HCT116 (cell line): ENCODE measurements around the gene VPS33B. TPM values are rescaled to one million over a fixed set of nuclear protein-coding genes. Genes with fewer than 3 reads are reported as not detected.

Source experiments
- ATAC-seq: fragments of 200-7000 bp; cut with Tn5 transposase; 2 replicates; pipeline ENCODE4 v1.9.1; 2020; ENCODE audit warnings: mild to moderate bottlenecking, moderate library complexity
- BruUV-seq: library from RNA; stranded (reverse); fragments of 400-500 nt; replicated peaks from 2 replicates; lab custom pipeline; 2021; lab: Mats Ljungman, UMichigan
- CTCF ChIA-PET: fragments of 300-600 bp; sonication (Branson Sonifier 250); formaldehyde crosslinking; loops from one replicate; lab custom pipeline; 2021; ENCODE audit warnings: antibody characterized with exemption; lab: Charles Lee
- POLR2A ChIA-PET: fragments of 300-600, 350-600 bp; sonication (Branson Sonifier 250); formaldehyde crosslinking; loops from one replicate; lab custom pipeline; 2021; ENCODE audit warnings: antibody characterized with exemption; lab: Charles Lee
- RAD21 ChIA-PET, 2 experiments: fragments of 300-600 bp; sonication (Branson Sonifier 250); formaldehyde crosslinking; loops; one replicate each; lab custom pipeline; 2023; ENCODE audit warnings: low total read pairs in 2 of 2; ENCODE audit not compliant: uncharacterized antibody in 2 of 2, unreplicated experiment in 2 of 2, low non-redundant PET in 1 of 2; lab: Charles Lee
- DNase-seq: peaks from one replicate; pipeline ENCODE4 v3.0.0-alpha.2; 2010; ENCODE audit warnings: low read depth, low spot score
- H2AFZ ChIP-seq: fragments of 200-600 bp; shearing (Covaris generic), sonication (generic); 2 replicates; pipeline ENCODE4 v1.6.1; 2017; ENCODE audit warnings: low read depth, mixed run types, mixed read lengths, antibody characterized with exemption, low read length; ENCODE audit not compliant: poor library complexity, severe bottlenecking
- H3K27ac ChIP-seq: 2 replicates; pipeline ENCODE4 v1.5.1; 2012; ENCODE audit warnings: low read depth, low read length
- H3K27me3 ChIP-seq: fragments of 200-600 bp; sonication (generic); 2 replicates; pipeline ENCODE4 v1.6.1; 2016; ENCODE audit warnings: mixed run types, low read length, mixed read lengths; ENCODE audit not compliant: insufficient read depth
- H3K36me3 ChIP-seq, 2 experiments: fragments of 200-500 bp in 1 of 2; fragments of 200-600 bp in 1 of 2; sonication (Bioruptor generic) in 1 of 2; sonication (generic) in 1 of 2; 2 replicates each; pipeline versions ENCODE4 v1.5.1 to v1.6.1; 2014 to 2016; ENCODE audit warnings: low read length in 2 of 2, inconsistent platforms in 1 of 2, mixed read lengths in 1 of 2, mixed run types in 1 of 2; ENCODE audit not compliant: insufficient read depth in 2 of 2, control insufficient read depth in 1 of 2
- H3K4me1 ChIP-seq, 2 experiments: fragments of 200-600 bp in 1 of 2; sonication (generic) in 1 of 2; 2 replicates each; pipeline versions ENCODE4 v1.5.1 to v1.6.1; 2012 to 2017; ENCODE audit warnings: low read length in 2 of 2, inconsistent platforms in 1 of 2, mild to moderate bottlenecking in 1 of 2, mixed read lengths in 1 of 2, mixed run types in 1 of 2, moderate library complexity in 1 of 2; ENCODE audit not compliant: insufficient read depth in 2 of 2, control insufficient read depth in 1 of 2
- H3K4me2 ChIP-seq: fragments of 200-600 bp; sonication (generic); 2 replicates; pipeline ENCODE4 v1.6.1; 2017; ENCODE audit warnings: mixed run types, low read length, mixed read lengths
- H3K4me3 ChIP-seq, 2 experiments: fragments of 200-600 bp in 1 of 2; sonication (generic) in 1 of 2; replicated peaks in 1 of 2; 2 replicates each; pipeline ENCODE4 v1.5.1; 2011 to 2016; ENCODE audit warnings: low read length in 2 of 2, control low read depth in 1 of 2, low read depth in 1 of 2, mild to moderate bottlenecking in 1 of 2, mixed read lengths in 1 of 2, mixed run types in 1 of 2
- H3K79me2 ChIP-seq: fragments of 200-600 bp; sonication (generic); 2 replicates; pipeline ENCODE4 v1.6.1; 2017; ENCODE audit warnings: mild to moderate bottlenecking, mixed run types, low read length, moderate library complexity, mixed read lengths; ENCODE audit not compliant: insufficient read depth
- H3K9ac ChIP-seq: fragments of 200-600 bp; sonication (generic); 2 replicates; pipeline ENCODE4 v1.6.1; 2016; ENCODE audit warnings: low read length, mixed read lengths
- H3K9me2 ChIP-seq: fragments of 200-600 bp; sonication (generic), shearing (Covaris generic); 2 replicates; pipeline ENCODE4 v1.6.1; 2017; ENCODE audit warnings: mixed run types, mild to moderate bottlenecking, moderate library complexity; ENCODE audit not compliant: insufficient read depth
- H3K9me3 ChIP-seq, 2 experiments: fragments of 200-500 bp in 1 of 2; fragments of 200-600 bp in 1 of 2; sonication (Bioruptor generic) in 1 of 2; sonication (generic) in 1 of 2; 2 replicates each; pipeline ENCODE4 v1.6.1; 2014 to 2017; ENCODE audit warnings: low read length in 2 of 2, mixed read lengths in 2 of 2, inconsistent platforms in 1 of 2, low read depth in 1 of 2, mild to moderate bottlenecking in 1 of 2, mixed run types in 1 of 2, moderate library complexity in 1 of 2; ENCODE audit not compliant: control insufficient read depth in 1 of 2, insufficient read depth in 1 of 2
- H4K20me1 ChIP-seq: fragments of 200-600 bp; sonication (generic), shearing (Covaris generic); 2 replicates; pipeline ENCODE4 v1.6.1; 2017; ENCODE audit warnings: mixed run types, mild to moderate bottlenecking, moderate library complexity; ENCODE audit not compliant: insufficient read depth
- RAD21 ChIP-seq: IDR thresholded peaks from 2 replicates; pipeline ENCODE4 v1.6.1; 2012; ENCODE audit warnings: low read depth, mild to moderate bottlenecking
- SRF ChIP-seq: IDR thresholded peaks from 2 replicates; pipeline ENCODE4 v1.6.1; 2012; ENCODE audit warnings: low read depth
- ZNF274 ChIP-seq: fragments of 200-500 bp; sonication (Bioruptor generic); IDR thresholded peaks from 2 replicates; pipeline ENCODE4 v1.6.1; 2014; ENCODE audit warnings: mild to moderate bottlenecking, low read depth, low read length, inconsistent platforms
- intact Hi-C: fragments of 100-400 bp; cut with micrococcal nuclease; formaldehyde crosslinking; loops from 2 replicates; pipeline ENCODE4 v1.10.0; 2022
- total RNA-seq: library from RNA; stranded (reverse); gene quantifications from one replicate; pipeline ENCODE4 v1.2.1, GENCODE V29; 2021; ENCODE audit not compliant: unreplicated experiment
- TF ChIP-seq, protein P1 (sequence below): IDR thresholded peaks from 2 replicates; pipeline ENCODE4 v1.6.1; 2012; ENCODE audit warnings: low read depth

VPS33B gene
- total RNA-seq, 1 experiment from 2014 or later: 23.1 TPM

DNA sequence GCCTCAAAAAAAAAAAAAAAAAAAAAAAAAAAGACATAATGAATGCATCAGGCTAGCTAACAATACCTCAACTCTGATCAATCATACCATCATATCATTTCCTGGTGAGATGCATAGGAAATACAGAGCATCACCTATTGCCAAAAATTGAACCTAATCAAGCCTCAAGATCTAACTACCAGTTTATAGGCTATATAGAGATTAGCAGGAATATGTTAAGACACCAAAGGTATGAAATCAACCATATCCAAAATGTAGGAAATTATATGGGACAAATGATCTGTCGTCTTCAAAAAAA, 387 bp upstream of the VPS33B start:
- peak overlapping the region; percentile 78 to 83 for H3K4me3 ChIP-seq

More for the DNA sequence above, 387 bp upstream of the VPS33B start:
- POLR2A ChIA-PET: interaction anchor here (1.3 kb wide), 1 partner anchor 10 kb away, joined by 3 read pairs; no protein-coding TSS in a partner anchor
- TF ChIP-seq, protein P1, sequence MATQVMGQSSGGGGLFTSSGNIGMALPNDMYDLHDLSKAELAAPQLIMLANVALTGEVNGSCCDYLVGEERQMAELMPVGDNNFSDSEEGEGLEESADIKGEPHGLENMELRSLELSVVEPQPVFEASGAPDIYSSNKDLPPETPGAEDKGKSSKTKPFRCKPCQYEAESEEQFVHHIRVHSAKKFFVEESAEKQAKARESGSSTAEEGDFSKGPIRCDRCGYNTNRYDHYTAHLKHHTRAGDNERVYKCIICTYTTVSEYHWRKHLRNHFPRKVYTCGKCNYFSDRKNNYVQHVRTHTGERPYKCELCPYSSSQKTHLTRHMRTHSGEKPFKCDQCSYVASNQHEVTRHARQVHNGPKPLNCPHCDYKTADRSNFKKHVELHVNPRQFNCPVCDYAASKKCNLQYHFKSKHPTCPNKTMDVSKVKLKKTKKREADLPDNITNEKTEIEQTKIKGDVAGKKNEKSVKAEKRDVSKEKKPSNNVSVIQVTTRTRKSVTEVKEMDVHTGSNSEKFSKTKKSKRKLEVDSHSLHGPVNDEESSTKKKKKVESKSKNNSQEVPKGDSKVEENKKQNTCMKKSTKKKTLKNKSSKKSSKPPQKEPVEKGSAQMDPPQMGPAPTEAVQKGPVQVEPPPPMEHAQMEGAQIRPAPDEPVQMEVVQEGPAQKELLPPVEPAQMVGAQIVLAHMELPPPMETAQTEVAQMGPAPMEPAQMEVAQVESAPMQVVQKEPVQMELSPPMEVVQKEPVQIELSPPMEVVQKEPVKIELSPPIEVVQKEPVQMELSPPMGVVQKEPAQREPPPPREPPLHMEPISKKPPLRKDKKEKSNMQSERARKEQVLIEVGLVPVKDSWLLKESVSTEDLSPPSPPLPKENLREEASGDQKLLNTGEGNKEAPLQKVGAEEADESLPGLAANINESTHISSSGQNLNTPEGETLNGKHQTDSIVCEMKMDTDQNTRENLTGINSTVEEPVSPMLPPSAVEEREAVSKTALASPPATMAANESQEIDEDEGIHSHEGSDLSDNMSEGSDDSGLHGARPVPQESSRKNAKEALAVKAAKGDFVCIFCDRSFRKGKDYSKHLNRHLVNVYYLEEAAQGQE: no peak
- TF ChIP-seq ZNF274 (no peak), SRF (0 out of 2 replicates have a peak, but pooled peaks have one; percentile 4), RAD21 (no peak)
- TF ChIP-seq, all 23 proteins: peak for 1
- intact Hi-C loops: no loop called here
- Histone ChIP-seq H3K79me2 (peaks cover 30% of the 10 kb centered on the region), H2AFZ (peak overlapping the region; percentile 92), H3K4me1 (peaks cover 4 to 21% of the 10 kb centered on the region in 2 experiments; a peak in 3 of 4 replicates), H3K9me3 (no peaks in the 10 kb centered on the region), H3K27ac (peak overlapping the region; percentile 60), H3K27me3 (no peaks in the 10 kb centered on the region), H3K36me3 (no peaks in the 10 kb centered on the region), H3K9ac (peak overlapping the region; percentile 82), H3K9me2 (no peaks in the 10 kb centered on the region), H3K4me2 (peak overlapping the region; percentile 82), H4K20me1 (no peaks in the 10 kb centered on the region)
- TSS peak; percentile 82 for BruUV-seq
- ChIA-PET RAD21 (no interaction called here), CTCF (interaction anchor here (4.1 kb wide), 1 partner anchor 10 kb away, joined by 21 read pairs; no protein-coding TSS in a partner anchor)
- no peak for DNase-seq
- ATAC-seq: peak; percentile 13; the same call in 1 of the 2 replicates
